Activated CD4-positive, alpha-beta T cell treated with anti-CD3 and anti-CD28 coated beads for 36 hours (primary cell): ENCODE results near the gene SLC39A11. TPM values are rescaled to one million over a fixed set of nuclear protein-coding genes. Genes with fewer than 3 reads are reported as not detected.

Experiments
- ATAC-seq: fragments of 200-7000 bp; cut with Tn5 transposase; one replicate; pipeline ENCODE4 v1.10.0; 2021; ENCODE audit warnings: mild to moderate bottlenecking, moderate library complexity
- CTCF ChIA-PET: fragments of 350-600 bp; sonication (Branson Sonifier 250); formaldehyde crosslinking; loops from one replicate; lab custom pipeline; 2021; ENCODE audit warnings: antibody characterized with exemption; lab: Charles Lee
- POLR2A ChIA-PET: fragments of 350-600 bp; sonication (Branson Sonifier 250); formaldehyde crosslinking; loops from one replicate; lab custom pipeline; 2021; ENCODE audit warnings: antibody characterized with exemption, inconsistent platforms; lab: Charles Lee
- DNase-seq: peaks from one replicate; pipeline ENCODE4 v3.0.0-alpha.2; 2020
- H3K27ac Mint-ChIP-seq: one replicate; pipeline ENCODE4 v1.8.0; 2021; ENCODE audit warnings: mixed read lengths
- H3K27me3 Mint-ChIP-seq: one replicate; pipeline ENCODE4 v1.8.0; 2021; ENCODE audit warnings: mixed read lengths
- H3K36me3 Mint-ChIP-seq: one replicate; pipeline ENCODE4 v1.8.0; 2021; ENCODE audit warnings: low read depth, mixed read lengths
- H3K4me1 Mint-ChIP-seq: one replicate; pipeline ENCODE4 v1.8.0; 2021; ENCODE audit warnings: mixed read lengths
- H3K4me3 Mint-ChIP-seq: one replicate; pipeline ENCODE4 v1.8.0; 2021; ENCODE audit warnings: mild to moderate bottlenecking, moderate library complexity, mixed read lengths
- H3K9me3 Mint-ChIP-seq: one replicate; pipeline ENCODE4 v1.8.0; 2021; ENCODE audit warnings: low read depth, mixed read lengths
- intact Hi-C, 2 experiments: fragments of 100-400 bp; cut with DNase I in 1 of 2; cut with micrococcal nuclease in 1 of 2; formaldehyde crosslinking; loops; one replicate each; pipeline versions ENCODE4 v1.14.2 to v1.15.1; 2022 to 2024; cut with DNase I, micrococcal nuclease
- total RNA-seq, 2 experiments: library from RNA; stranded (reverse); gene quantifications; one replicate each; pipeline ENCODE4 v1.2.3, GENCODE V29; 2021

SLC39A11 gene
- total RNA-seq, 2 experiments from 2014 or later = 12.5 to 17.2 TPM

DNA sequence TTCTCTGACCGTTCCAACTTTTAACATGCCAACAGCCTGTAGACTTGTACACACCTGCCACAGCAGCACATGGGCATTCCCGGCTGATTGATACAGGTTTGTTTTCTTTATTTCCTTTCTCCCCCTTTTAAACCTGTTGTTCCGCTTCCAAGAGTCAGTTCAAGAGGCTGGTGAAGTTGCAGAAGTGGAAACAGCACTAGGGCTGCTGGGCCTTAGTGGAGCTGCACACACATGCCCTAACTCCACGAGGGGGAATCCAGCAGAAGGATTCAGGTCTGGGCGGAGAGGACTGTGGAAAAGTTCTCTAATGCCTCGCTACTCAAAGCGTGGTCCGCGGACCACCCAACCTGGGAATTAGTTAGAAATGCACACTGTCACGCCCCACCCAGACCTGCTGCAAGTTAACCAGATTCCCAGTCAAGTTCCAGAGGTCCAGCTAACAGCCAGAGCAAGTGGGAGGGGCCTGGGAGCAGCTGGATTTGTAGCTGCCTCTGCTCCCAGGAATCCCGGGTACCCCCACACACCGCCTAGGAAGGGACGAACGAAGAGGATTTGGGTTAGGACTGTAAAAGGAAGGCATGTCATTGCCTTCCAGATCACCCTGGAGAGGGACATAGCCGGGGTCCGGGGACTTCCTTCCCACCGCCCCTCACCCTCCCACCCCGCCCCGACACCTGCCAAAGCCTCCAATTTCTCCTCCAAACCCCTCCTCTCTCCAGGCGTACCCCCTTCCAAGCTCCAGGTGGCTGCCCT is 542 bp downstream of the SLC39A11 start:
- DNase-seq (peak; percentile 12), ATAC-seq (no peak)
- Mint-ChIP-seq H3K9me3 (no peaks in the 10 kb centered on the region), H3K4me3 (peak overlapping the region; percentile 94), H3K27ac (peak overlapping the region; percentile 87), H3K27me3 (peaks cover 2% of the 10 kb centered on the region), H3K4me1 (peaks cover 24% of the 10 kb centered on the region), H3K36me3 (peaks cover 8% of the 10 kb centered on the region)
- intact Hi-C loops = loop anchor here (1.0 to 5.0 kb wide), 6 partner anchors 99 to 365 kb away; partner anchors contain the start of gene CDC42EP4 (in 1 of the 2)
- ChIA-PET CTCF (interaction anchor here (0.6 to 1.3 kb wide), 3 partner anchors 100 to 366 kb away, joined by 3 read pairs; no protein-coding TSS in a partner anchor), POLR2A (no interaction called here)

DNA sequence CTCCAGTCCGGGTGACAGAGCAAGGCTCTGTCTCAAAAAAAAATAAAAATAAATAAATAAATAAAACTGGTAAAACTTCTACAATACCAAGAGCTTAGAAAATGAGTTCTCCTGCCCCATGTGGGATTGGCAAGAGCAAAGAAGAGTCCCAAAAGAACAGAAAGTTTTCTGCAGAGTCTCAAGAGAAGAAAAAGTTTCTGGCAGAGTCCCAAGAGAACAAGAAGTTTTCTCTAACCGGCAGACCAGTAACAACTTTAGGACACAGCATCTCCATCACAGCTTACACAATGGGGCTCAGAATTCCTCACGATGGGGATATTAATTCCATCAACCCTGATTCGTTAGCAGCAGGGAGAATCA is 1.1 kb downstream of the SLC39A11 start:
- ChIA-PET CTCF (interaction anchor here (0.6 to 1.3 kb wide), 3 partner anchors 100 to 365 kb away, joined by 3 read pairs; no protein-coding TSS in a partner anchor), POLR2A (no interaction called here)
- ATAC-seq (no peak), DNase-seq (no peak)
- H3K36me3 Mint-ChIP-seq = peaks cover 9% of the 10 kb centered on the region
- H3K4me1 Mint-ChIP-seq = peaks cover 24% of the 10 kb centered on the region
- no peaks in the 10 kb centered on the region for H3K9me3 Mint-ChIP-seq
- H3K27ac Mint-ChIP-seq = no peak overlapping the region
- H3K27me3 Mint-ChIP-seq = peaks cover 2% of the 10 kb centered on the region
- peak overlapping the region; percentile 94 for H3K4me3 Mint-ChIP-seq
- intact Hi-C loops = loop anchor here (5.0 kb wide), 2 partner anchors 104 to 364 kb away; no protein-coding TSS in a partner anchor

DNA sequence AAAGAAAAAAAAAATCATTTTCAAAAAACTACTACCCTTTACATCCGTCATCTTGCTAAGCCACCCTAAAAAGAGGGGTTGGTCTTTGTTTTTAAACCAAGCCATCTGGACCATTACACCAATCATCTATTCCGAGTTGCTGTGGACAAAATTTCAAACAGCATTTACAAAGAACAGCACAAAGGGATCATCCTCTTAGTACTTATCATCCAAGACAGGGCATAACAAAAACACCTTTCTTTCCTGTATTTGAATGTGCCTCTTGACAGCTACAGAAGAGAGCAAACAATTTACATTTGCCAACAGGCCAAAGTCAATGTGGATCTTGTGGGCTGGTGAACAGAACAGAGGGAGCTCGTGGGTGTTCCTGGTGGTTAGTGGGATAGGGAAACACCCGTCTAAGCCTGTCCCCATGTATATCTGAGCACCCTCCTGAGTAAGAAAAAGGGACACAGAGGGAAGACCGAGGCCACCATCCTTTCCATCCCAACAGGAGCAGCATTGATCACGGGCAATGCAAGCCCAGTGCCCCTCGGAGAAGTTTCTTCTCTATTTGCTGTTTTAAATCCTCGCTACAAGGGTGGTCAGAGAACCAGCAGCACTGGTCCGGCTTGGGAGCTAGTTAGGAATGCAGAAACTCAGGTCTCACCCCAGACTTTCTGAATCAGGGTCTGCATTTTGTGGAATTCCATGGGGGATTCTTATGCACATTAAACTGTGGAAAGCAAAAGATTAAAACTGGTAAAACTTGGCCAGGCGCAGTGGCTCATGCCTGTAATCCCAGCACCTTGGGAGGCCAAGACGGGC is 1.9 kb downstream of the SLC39A11 start:
- peak overlapping the region; percentile 0 for H3K4me3 Mint-ChIP-seq
- H3K27me3 Mint-ChIP-seq = peaks cover 2% of the 10 kb centered on the region
- intact Hi-C loops = loop anchor here (5.0 kb wide), 2 partner anchors 103 to 363 kb away; no protein-coding TSS in a partner anchor
- H3K9me3 Mint-ChIP-seq = no peaks in the 10 kb centered on the region
- H3K36me3 Mint-ChIP-seq = peaks cover 17% of the 10 kb centered on the region
- ATAC-seq (no peak), DNase-seq (no peak)
- no peak overlapping the region for H3K27ac Mint-ChIP-seq
- ChIA-PET POLR2A (no interaction called here), CTCF (no interaction called here)
- H3K4me1 Mint-ChIP-seq = peaks cover 24% of the 10 kb centered on the region

DNA sequence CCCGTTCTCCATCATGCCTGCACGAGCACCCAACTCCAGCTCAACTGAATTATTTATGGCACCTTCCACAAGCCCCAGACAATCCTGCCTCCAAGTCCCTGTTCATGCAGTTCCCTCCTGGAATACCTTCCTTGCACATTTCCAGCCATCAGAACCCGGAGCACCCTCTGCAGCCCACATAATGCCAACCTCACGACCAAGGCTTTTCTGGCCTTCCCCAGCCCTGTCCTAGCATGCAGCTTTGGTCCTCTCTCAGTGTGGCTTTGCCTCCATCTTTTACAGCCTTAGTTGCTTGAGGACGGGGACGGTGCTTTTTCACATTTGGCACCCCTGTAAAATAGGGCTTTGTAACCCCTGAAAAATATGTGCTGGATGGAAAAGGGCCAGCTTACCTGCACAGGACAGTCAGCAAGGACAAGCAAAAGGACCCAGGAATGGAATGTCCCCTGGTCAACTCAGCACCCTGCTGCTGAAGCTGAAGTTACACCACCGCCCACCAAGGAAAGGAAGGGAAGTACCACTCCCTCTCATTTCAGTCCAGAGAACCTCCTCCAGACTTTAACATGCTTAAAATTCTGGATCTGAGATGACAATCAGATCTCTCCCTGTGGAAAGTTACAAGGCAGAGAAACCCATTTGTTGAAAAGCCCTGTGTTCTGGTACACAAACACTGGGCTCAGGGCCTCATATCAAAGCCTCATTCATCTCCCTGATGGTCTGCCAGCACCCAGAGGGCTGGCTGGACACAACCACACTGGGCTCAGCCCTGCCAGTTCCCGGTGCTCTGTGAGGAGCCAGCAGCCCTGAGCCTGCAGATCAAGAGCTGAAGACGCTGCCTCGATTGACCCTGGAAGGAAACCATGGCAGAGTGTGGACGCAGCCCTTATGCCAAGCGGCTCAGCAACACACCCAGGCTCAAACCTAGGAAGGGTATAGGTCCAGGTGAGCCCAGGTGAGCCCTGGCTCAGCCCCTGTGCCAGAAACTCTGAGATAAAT is 2.9 kb downstream of the SLC39A11 start:
- ATAC-seq (no peak), DNase-seq (no peak)
- H3K27me3 Mint-ChIP-seq = no peaks in the 10 kb centered on the region
- no peak overlapping the region for H3K27ac Mint-ChIP-seq
- ChIA-PET CTCF (no interaction called here), POLR2A (no interaction called here)
- no peak overlapping the region for H3K4me3 Mint-ChIP-seq
- intact Hi-C loops = loop anchor here (5.0 kb wide), 2 partner anchors 102 to 362 kb away; no protein-coding TSS in a partner anchor
- H3K4me1 Mint-ChIP-seq = peaks cover 24% of the 10 kb centered on the region
- no peaks in the 10 kb centered on the region for H3K9me3 Mint-ChIP-seq
- peaks cover 25% of the 10 kb centered on the region for H3K36me3 Mint-ChIP-seq

DNA sequence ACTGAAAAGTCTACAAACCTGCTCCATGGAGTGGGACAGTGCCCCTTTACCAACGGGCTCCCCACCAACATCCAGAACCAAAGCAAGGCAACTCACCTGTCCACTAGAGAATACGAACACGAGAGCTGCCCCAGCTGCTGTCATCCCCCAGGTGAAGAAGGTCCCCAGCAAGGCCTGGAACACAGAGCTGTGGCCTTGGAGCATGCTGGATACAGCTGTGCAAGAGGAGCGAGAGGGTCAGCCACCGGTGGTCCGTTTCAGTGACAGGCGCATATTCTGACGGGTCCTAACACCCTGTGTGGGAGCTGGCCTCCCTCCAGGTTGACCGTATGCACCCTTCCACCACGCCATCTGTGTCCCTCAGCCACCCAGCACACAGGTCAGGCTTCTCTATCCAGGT is 3.9 kb downstream of the SLC39A11 start:
- H3K4me3 Mint-ChIP-seq = no peak overlapping the region
- ATAC-seq (no peak), DNase-seq (no peak)
- H3K27me3 Mint-ChIP-seq = no peaks in the 10 kb centered on the region
- intact Hi-C loops = no loop called here
- CTCF ChIA-PET = no interaction called here
- no peaks in the 10 kb centered on the region for H3K9me3 Mint-ChIP-seq
- POLR2A ChIA-PET = no interaction called here
- no peak overlapping the region for H3K27ac Mint-ChIP-seq
- peaks cover 34% of the 10 kb centered on the region for H3K36me3 Mint-ChIP-seq
- peaks cover 24% of the 10 kb centered on the region for H3K4me1 Mint-ChIP-seq

DNA sequence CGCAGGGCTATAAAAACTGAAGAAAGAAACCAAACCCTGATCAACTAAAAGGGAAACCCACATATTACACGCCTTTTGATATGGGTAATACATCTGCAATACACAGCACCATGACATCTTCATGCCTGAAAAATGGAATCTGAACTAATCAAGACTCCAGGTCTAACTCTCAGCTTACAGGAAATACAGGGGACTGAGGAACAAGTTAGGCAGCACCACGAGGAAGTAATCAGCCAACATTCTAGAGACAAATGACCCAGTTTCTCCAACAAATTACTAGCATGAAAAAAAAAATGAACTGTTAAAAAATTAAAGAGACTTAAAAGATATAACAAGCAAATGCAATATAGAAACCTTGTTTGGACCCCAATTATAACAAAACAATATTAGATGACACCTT is 9.1 kb downstream of the SLC39A11 start:
- CTCF ChIA-PET = interaction anchor here (0.6 to 1.2 kb wide), 3 partner anchors 16 to 1377 kb away, joined by 3 to 5 read pairs (median 4); no protein-coding TSS in a partner anchor
- peaks cover 3% of the 10 kb centered on the region for H3K4me1 Mint-ChIP-seq
- peaks cover 1% of the 10 kb centered on the region for H3K9me3 Mint-ChIP-seq
- DNase-seq (no peak), ATAC-seq (no peak)
- H3K36me3 Mint-ChIP-seq = peaks cover 65% of the 10 kb centered on the region
- H3K4me3 Mint-ChIP-seq = no peak overlapping the region
- POLR2A ChIA-PET = no interaction called here
- intact Hi-C loops = no loop called here
- no peak overlapping the region for H3K27ac Mint-ChIP-seq
- H3K27me3 Mint-ChIP-seq = no peaks in the 10 kb centered on the region

DNA sequence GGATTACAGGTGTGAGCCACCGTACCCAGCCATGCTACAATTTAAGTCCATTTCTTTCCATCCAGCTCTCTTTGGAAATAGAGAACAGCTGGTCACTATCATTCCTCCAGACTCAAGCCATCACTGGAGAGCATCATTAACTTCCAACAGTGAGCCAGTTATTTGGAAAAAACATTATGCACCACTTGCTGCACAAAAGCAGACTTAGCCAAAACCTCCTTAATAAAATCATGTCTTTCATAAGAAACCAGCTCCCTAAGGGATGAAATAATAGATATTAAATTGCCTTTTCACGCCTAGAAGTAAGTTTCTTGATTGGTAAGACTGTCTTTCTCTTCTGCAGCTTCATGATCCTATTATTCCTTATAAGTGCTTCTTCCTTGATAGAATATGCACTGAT is 17.9 kb downstream of the SLC39A11 start:
- Mint-ChIP-seq H3K27me3 (no peaks in the 10 kb centered on the region), H3K4me1 (no peaks in the 10 kb centered on the region), H3K9me3 (peaks cover 3% of the 10 kb centered on the region), H3K36me3 (peaks cover 31% of the 10 kb centered on the region), H3K27ac (no peak overlapping the region), H3K4me3 (no peak overlapping the region)
- intact Hi-C loops = no loop called here
- ATAC-seq = no peak
- ChIA-PET POLR2A (no interaction called here), CTCF (interaction anchor here (0.6 to 0.7 kb wide), 2 partner anchors 11 to 392 kb away, joined by 3 read pairs; no protein-coding TSS in a partner anchor)
- DNase-seq = no peak

DNA sequence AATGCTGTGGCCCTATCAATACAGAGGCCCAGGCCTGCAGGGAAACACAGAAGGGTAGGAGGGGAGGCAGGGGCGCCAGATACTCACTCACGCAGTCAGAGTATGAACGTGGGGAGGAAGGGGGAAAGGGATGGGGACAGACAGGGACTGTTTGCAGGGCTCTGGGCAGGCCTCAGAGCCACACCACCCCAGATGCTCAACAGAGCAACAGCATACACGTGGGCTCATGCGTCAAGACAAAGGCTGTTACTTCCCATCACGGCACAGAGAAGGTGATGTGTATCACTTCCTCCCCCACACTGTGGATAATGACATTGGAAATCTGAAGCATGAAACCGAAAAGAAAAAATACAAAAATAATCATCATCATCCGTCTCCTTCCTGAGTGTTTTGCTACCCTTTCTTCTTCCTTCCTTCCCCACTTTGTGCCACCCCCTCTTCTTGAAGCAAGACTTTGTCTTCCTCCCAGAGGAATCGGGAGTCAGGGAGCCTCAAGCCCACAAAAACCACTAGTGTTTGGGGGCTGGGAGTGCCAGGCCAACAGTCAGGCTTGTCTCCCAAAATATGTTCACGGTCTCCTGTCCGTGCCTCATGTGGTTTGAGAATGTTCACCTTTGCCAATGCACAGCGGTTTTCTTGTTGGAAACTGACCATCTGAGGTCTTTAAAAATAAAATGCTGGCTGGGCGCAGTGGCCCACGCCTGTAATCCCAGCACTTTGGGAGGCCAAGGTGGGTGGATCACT is 20.1 kb downstream of the SLC39A11 start:
- H3K4me3 Mint-ChIP-seq = no peak overlapping the region
- H3K27ac Mint-ChIP-seq = no peak overlapping the region
- H3K27me3 Mint-ChIP-seq = no peaks in the 10 kb centered on the region

DNA sequence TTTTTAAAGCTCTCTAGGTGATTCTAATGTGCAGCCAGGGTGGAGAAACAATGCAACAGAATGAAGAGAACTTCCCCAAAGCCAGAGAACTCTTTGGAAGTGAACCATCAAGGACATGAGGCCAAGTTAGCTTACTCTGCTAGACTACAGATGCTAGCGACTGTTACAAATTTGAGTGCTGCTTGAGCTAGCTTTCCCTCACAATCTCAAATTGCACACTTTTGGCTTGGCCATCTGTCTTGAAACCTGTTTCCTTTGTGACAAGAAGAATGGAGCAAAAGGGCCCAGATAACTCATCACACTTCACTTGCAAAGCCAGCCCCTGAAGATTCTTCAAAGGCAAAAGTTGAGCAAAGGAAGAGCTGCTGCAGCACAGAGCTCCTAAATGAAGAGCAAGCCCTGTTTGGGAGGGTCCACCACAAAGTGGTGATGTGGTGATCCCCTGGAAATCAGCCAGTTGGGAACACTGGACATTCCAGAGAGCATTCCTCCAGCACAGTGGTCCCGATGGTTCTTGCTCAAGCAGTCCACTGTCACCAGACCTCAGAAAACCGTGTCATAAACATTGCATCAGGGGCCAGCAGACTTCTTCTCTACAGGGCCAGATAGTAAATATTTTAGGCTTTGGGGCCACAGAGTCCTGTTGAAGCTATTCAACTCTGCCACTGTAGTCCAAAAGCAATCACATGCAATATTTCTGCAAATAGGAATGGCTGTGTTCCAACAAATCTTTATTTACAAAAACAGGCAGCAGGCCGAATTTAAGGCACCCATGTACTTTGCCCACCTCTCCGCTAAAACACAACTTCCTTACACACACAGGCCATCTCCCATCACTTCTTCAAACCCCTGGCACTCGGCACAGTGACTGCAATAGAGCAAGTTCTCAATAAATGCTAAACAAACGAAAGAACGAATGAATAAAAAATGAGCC is 21.2 kb downstream of the SLC39A11 start:
- DNase-seq (no peak), ATAC-seq (no peak)
- ChIA-PET CTCF (no interaction called here), POLR2A (no interaction called here)
- Mint-ChIP-seq H3K4me3 (no peak overlapping the region), H3K27me3 (no peaks in the 10 kb centered on the region), H3K36me3 (peaks cover 32% of the 10 kb centered on the region), H3K9me3 (peaks cover 6% of the 10 kb centered on the region), H3K27ac (no peak overlapping the region), H3K4me1 (no peaks in the 10 kb centered on the region)
- intact Hi-C loops = no loop called here

More for the DNA sequence above, 20.1 kb downstream of the SLC39A11 start:
- no peaks in the 10 kb centered on the region for H3K4me1 Mint-ChIP-seq
- peaks cover 5% of the 10 kb centered on the region for H3K9me3 Mint-ChIP-seq
- CTCF ChIA-PET = no interaction called here
- DNase-seq (no peak), ATAC-seq (no peak)
- POLR2A ChIA-PET = no interaction called here
- peaks cover 30% of the 10 kb centered on the region for H3K36me3 Mint-ChIP-seq
- intact Hi-C loops = no loop called here
